H1 (cell line): Measurements from ENCODE around the gene PITPNM1. TPM values are rescaled to one million over a fixed set of nuclear protein-coding genes. Genes with fewer than 3 reads are reported as not detected.

ENCODE experiments used
- CHD2 ChIP-seq: IDR thresholded peaks from 2 replicates; pipeline ENCODE4 v1.6.1; 2012; ENCODE audit warnings: low read length, improper control_type of control experiment
- HDAC2 ChIP-seq, 2 experiments: fragments of 300-600 bp in 1 of 2; sonication (generic) in 1 of 2; IDR thresholded peaks; 2 replicates each; pipeline ENCODE4 v1.6.1; 2011 to 2012; ENCODE audit warnings: low read depth in 2 of 2, low read length in 2 of 2, mild to moderate bottlenecking in 2 of 2, moderate library complexity in 2 of 2, borderline replicate concordance in 1 of 2, inconsistent platforms in 1 of 2
- HDAC6 ChIP-seq: IDR thresholded peaks from one replicate; pipeline ENCODE4 v1.7.1; 2012; ENCODE audit warnings: low read depth, mild to moderate bottlenecking, inconsistent platforms, low read length, moderate library complexity
- RAD21 ChIP-seq, 2 experiments: IDR thresholded peaks in 1 of 2; conservative IDR thresholded peaks in 1 of 2; 2 replicates each; pipeline ENCODE4 v1.6.1; 2011; ENCODE audit warnings: low read depth in 2 of 2, low read length in 2 of 2, improper control_type of control experiment in 1 of 2, inconsistent platforms in 1 of 2, mild to moderate bottlenecking in 1 of 2, moderate library complexity in 1 of 2
- SAP30 ChIP-seq: fragments of 300-600 bp; sonication (generic); IDR thresholded peaks from 2 replicates; pipeline ENCODE4 v1.7.1; 2012; ENCODE audit warnings: low read length, moderate library complexity, mild to moderate bottlenecking, inconsistent platforms; ENCODE audit not compliant: insufficient read depth, insufficient replicate concordance
- SIN3A ChIP-seq, 2 experiments: IDR thresholded peaks in 1 of 2; conservative IDR thresholded peaks in 1 of 2; 2 replicates each; pipeline ENCODE4 v1.6.1; 2011 to 2012; ENCODE audit warnings: low read length in 2 of 2, improper control_type of control experiment in 1 of 2, low read depth in 1 of 2, mild to moderate bottlenecking in 1 of 2
- polyA plus RNA-seq, 7 experiments: library from polyadenylated mRNA; depleted of rRNA in 3 of 7; stranded (reverse) in 5 of 7; unstranded in 2 of 7; fragments of >200 nt in 5 of 7; fragments of 200-250 nt in 2 of 7; gene quantifications; 1 replicate in 5 of 7; 2 replicates in 1 of 7; 4 replicates in 1 of 7; pipeline versions ENCODE4 v1.2.1 to v1.2.3, GENCODE V29; 2011 to 2013; ENCODE audit warnings: missing spikeins in 2 of 7, mixed read lengths in 2 of 7
- total RNA-seq: library from RNA; stranded (reverse); fragmentation: NEBNext Ultra II Directional; extraction: Animal tissue kit (Norgen Biotek cat#: 25700); gene quantifications from 2 replicates; pipeline ENCODE4 v1.2.1, GENCODE V29; 2021
- TF ChIP-seq, protein P1 (sequence below): IDR thresholded peaks from 2 replicates; pipeline ENCODE4 v1.6.1; 2011; ENCODE audit warnings: low read length, improper control_type of control experiment

Gene PITPNM1
- total and polyA plus RNA-seq, 2 of the 8 experiments (the other 6 are each of a cell fraction or from before 2014, with no cell fraction given): 27.2 to 52.7 TPM

DNA sequence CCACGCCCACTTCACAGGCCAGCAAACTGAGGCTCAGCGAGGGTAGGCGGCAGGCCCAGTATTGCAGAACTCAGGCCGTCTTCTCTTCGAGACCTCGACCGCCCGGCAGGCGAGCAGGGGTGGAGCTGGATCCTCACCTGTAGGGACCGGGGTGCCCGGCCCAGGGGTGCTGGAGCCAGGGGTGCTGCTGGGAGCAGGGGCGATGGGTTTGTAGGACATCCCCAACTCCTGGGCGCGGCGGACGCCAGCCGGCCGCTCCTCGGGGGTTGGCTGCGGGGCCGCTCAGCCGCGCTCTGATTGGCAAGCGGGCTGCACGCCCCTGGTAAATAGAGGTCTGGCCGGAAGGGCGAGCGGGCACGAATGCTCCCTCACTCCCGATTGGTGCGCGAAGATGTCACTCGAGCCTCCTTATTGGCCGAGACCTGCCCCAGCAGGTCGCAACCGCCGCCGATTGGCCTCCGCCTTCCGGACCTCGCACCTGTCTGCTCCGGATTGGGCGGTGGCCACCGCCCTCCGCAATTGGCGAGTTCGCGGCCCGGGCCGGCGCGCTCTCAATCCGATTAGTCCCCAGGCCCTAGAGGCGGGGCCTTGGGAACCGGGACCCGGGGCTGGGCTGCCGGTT is 2.8 kb upstream of the PITPNM1 start, which contains the start of gene CDK2AP2 (continued):
- no peak for TF ChIP-seq RAD21 (IDR thresholded peaks at IDR 0.05 in 1 of 2, conservative IDR thresholded peaks at IDR 0.05 in 1 of 2; ENCODE audit: low read depth in 2 of 2, low read length in 2 of 2)
- no peak for TF ChIP-seq HDAC6
- TF ChIP-seq SAP30: no peak
- TF ChIP-seq SIN3A (conservative IDR thresholded peaks at IDR 0.05 in 1 of 2, IDR thresholded peaks at IDR 0.05 in 1 of 2; ENCODE audit: low read depth in 1 of 2, low read length in 2 of 2): peak in 1 of 2 experiments; percentile 34; a peak in 1 of 4 replicates
- TF ChIP-seq CHD2: peak; percentile 94
- TF ChIP-seq HDAC2 (IDR thresholded peaks at IDR 0.05; ENCODE audit: borderline replicate concordance in 1 of 2, low read depth in 2 of 2, low read length in 2 of 2): peak in 1 of 2 experiments; percentile 86; a peak in 2 of 4 replicates
- TF ChIP-seq, protein P1, sequence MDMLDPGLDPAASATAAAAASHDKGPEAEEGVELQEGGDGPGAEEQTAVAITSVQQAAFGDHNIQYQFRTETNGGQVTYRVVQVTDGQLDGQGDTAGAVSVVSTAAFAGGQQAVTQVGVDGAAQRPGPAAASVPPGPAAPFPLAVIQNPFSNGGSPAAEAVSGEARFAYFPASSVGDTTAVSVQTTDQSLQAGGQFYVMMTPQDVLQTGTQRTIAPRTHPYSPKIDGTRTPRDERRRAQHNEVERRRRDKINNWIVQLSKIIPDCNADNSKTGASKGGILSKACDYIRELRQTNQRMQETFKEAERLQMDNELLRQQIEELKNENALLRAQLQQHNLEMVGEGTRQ: no peak
